ENCODE results near the gene CCDC102A. TPM values are rescaled to one million over a fixed set of nuclear protein-coding genes. Genes with fewer than 3 reads are reported as not detected.
A peak's percentile ranks its signal among the peaks of the same experiment; 100 is the strongest.

The CCDC102A gene
- total and polyA plus RNA-seq, 2 of the 13 experiments (the other 11 are each of a cell fraction or from before 2014, with no cell fraction given), result 2.1 to 2.8 TPM

- TF ChIP-seq ZNF142 (CRISPR knock-in tag; IDR thresholded peaks at IDR 0.05), result no peak
- no peak for TF ChIP-seq RFX1 (IDR thresholded peaks at IDR 0.05)
- TF ChIP-seq SMAD1 (CRISPR knock-in tag; IDR thresholded peaks at IDR 0.05; ENCODE audit: borderline replicate concordance, low read depth), result no peak
- no peak for TF ChIP-seq GPBP1L1 (CRISPR knock-in tag; IDR thresholded peaks at IDR 0.05)
- TF ChIP-seq, protein P1, sequence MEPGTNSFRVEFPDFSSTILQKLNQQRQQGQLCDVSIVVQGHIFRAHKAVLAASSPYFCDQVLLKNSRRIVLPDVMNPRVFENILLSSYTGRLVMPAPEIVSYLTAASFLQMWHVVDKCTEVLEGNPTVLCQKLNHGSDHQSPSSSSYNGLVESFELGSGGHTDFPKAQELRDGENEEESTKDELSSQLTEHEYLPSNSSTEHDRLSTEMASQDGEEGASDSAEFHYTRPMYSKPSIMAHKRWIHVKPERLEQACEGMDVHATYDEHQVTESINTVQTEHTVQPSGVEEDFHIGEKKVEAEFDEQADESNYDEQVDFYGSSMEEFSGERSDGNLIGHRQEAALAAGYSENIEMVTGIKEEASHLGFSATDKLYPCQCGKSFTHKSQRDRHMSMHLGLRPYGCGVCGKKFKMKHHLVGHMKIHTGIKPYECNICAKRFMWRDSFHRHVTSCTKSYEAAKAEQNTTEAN (CRISPR knock-in tag; conservative IDR thresholded peaks at IDR 0.05), result peak; percentile 21; the same call in 1 of the 2 replicates
- no peak for TF ChIP-seq ZNF121 (CRISPR knock-in tag; IDR thresholded peaks at IDR 0.05)
- no peak for TF ChIP-seq ZNF709 (CRISPR knock-in tag; IDR thresholded peaks at IDR 0.05)
- no peak for TF ChIP-seq HNRNPUL1 (IDR thresholded peaks at IDR 0.05; ENCODE audit: low read depth, low read length)
- TF ChIP-seq SOX5 (CRISPR knock-in tag; IDR thresholded peaks at IDR 0.05; ENCODE audit: borderline replicate concordance), result peak; percentile 59; the same call in 1 of the 2 replicates
- TF ChIP-seq ZNF619 (CRISPR knock-in tag; IDR thresholded peaks at IDR 0.05), result peak; percentile 87; the same call in 1 of the 2 replicates
- TF ChIP-seq, protein P2, sequence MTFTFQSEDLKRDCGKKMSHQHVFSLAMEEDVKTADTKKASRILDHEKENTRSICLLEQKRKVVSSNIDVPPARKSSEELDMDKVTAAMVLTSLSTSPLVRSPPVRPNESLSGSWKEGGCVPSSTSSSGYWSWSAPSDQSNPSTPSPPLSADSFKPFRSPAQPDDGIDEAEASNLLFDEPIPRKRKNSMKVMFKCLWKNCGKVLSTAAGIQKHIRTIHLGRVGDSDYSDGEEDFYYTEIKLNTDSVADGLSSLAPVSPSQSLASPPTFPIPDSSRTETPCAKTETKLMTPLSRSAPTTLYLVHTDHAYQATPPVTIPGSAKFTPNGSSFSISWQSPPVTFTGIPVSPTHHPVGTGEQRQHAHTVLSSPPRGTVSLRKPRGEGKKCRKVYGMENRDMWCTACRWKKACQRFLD (CRISPR knock-in tag; IDR thresholded peaks at IDR 0.05; ENCODE audit: borderline replicate concordance), result no peak
- no peak for TF ChIP-seq IRX3 (CRISPR knock-in tag; IDR thresholded peaks at IDR 0.05; ENCODE audit: borderline replicate concordance, low read depth)
- TF ChIP-seq AKAP8 (CRISPR knock-in tag; IDR thresholded peaks at IDR 0.05), result peak; percentile 45; the same call in 1 of the 2 replicates
- peak; percentile 20; the same call in 1 of the 2 replicates for TF ChIP-seq ZSCAN9 (CRISPR knock-in tag; IDR thresholded peaks at IDR 0.05; ENCODE audit: borderline replicate concordance)
- TF ChIP-seq, protein P3, sequence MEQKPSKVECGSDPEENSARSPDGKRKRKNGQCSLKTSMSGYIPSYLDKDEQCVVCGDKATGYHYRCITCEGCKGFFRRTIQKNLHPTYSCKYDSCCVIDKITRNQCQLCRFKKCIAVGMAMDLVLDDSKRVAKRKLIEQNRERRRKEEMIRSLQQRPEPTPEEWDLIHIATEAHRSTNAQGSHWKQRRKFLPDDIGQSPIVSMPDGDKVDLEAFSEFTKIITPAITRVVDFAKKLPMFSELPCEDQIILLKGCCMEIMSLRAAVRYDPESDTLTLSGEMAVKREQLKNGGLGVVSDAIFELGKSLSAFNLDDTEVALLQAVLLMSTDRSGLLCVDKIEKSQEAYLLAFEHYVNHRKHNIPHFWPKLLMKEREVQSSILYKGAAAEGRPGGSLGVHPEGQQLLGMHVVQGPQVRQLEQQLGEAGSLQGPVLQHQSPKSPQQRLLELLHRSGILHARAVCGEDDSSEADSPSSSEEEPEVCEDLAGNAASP (CRISPR knock-in tag; IDR thresholded peaks at IDR 0.05; ENCODE audit: borderline replicate concordance), result peak; percentile 58; the same call in 1 of the 2 replicates
- peak; percentile 42; the same call in 1 of the 2 replicates for TF ChIP-seq FOXP1 (IDR thresholded peaks at IDR 0.05)
- TF ChIP-seq FOXP1 (CRISPR knock-in tag; IDR thresholded peaks at IDR 0.05), result peak; percentile 67
- TF ChIP-seq ATF7 (IDR thresholded peaks at IDR 0.05), result no peak
- no peak for TF ChIP-seq ATF7 (CRISPR knock-in tag; IDR thresholded peaks at IDR 0.05)
These were observed 64.3 kb downstream of the CCDC102A start (continued) for GRCh38 chr16:57471852-57472664.

All from HepG2 (cell line).